Measurements from ENCODE around the gene SMIM1. TPM values are rescaled to one million over a fixed set of nuclear protein-coding genes. Genes with fewer than 3 reads are reported as not detected.

SMIM1 gene
- total RNA-seq, 2 experiments from 2014 or later = 1.5 to 2.2 TPM

DNA sequence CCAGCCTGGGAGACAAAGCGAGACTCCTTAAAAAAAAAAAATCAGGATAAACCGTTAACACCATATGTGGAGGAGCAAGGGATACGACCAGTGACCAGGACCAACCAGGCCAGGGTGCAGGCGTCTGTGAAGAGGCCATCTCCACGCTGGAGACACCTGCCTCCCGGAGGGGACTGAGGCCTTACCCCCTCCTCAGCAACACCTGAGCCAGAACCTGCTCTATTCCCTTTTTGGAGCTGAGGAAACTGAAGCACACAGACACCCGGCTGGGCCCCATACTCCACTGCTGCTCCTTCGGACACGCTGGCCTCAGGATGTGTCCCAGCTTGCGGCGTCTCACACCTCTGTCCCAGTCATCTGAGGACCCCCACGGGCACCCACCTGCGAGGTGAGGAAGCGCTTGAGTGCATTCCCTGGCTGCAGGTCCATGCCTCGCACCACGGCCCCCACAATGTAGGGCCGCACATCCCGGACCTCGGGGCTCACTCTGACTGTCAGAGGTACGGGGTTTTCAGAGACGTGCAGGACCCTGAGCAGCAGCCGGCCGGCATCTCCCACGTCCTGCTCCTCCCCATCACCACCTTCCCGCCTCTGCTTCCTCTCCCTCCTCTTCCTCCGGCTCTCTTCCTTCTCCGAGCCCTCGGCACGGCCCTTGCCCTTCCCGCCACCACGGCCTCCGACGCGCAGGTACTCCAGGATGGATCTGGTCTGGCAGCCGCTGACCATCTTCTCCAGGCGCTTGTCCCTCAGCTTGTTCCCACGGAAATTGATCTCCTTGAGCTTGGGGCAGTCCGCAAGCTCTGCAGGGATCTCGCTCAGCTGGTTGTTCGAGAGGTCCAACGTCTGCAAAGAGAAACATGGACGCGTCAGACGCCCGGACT, 14.2 kb downstream of the SMIM1 start:
- no peak overlapping the region for H3K27ac Mint-ChIP-seq

GRCh38 chr1:3787349-3787715, 14.8 kb downstream of the SMIM1 start:
- Mint-ChIP-seq H3K9me3 (no peaks in the 10 kb centered on the region), H3K36me3 (ENCODE audit: low read depth) (peaks cover 22% of the 10 kb centered on the region), H3K4me1 (ENCODE audit: low read depth) (peaks cover 17% of the 10 kb centered on the region), H3K27me3 (no peaks in the 10 kb centered on the region), H3K4me3 (no peak overlapping the region), H3K27ac (peak overlapping the region; percentile 68)
- DNase-seq (peak; percentile 64), ATAC-seq (peak; percentile 89)
- intact Hi-C loops (cut with micrococcal nuclease) = no loop called here
- CTCF ChIA-PET = interaction anchor here (0.9 to 1.2 kb wide), 3 partner anchors 14 to 63 kb away, joined by 3 to 4 read pairs (median 3); no protein-coding TSS in a partner anchor
- POLR2A ChIA-PET = interaction anchor here (1.1 to 2.8 kb wide), 2 partner anchors 9 to 10 kb away, joined by 3 to 19 read pairs; partner anchors contain the start of gene LRRC47
- no peak for TF ChIP-seq CTCF (IDR thresholded peaks at IDR 0.05)

More for the DNA sequence above, 14.2 kb downstream of the SMIM1 start:
- intact Hi-C loops (cut with micrococcal nuclease) = no loop called here
- no peak for DNase-seq
- Mint-ChIP-seq H3K27me3 (no peaks in the 10 kb centered on the region), H3K36me3 (ENCODE audit: low read depth) (peaks cover 28% of the 10 kb centered on the region), H3K4me3 (no peak overlapping the region), H3K4me1 (ENCODE audit: low read depth) (peaks cover 14% of the 10 kb centered on the region), H3K9me3 (no peaks in the 10 kb centered on the region)
- no peak for TF ChIP-seq CTCF (IDR thresholded peaks at IDR 0.05)
- ATAC-seq = no peak
- ChIA-PET POLR2A (interaction anchor here (1.1 to 2.8 kb wide), 2 partner anchors 9 to 10 kb away, joined by 3 to 19 read pairs; partner anchors contain the start of gene LRRC47), CTCF (interaction anchor here (0.9 to 1.2 kb wide), 3 partner anchors 15 to 62 kb away, joined by 3 to 4 read pairs (median 3); no protein-coding TSS in a partner anchor)

DNA sequence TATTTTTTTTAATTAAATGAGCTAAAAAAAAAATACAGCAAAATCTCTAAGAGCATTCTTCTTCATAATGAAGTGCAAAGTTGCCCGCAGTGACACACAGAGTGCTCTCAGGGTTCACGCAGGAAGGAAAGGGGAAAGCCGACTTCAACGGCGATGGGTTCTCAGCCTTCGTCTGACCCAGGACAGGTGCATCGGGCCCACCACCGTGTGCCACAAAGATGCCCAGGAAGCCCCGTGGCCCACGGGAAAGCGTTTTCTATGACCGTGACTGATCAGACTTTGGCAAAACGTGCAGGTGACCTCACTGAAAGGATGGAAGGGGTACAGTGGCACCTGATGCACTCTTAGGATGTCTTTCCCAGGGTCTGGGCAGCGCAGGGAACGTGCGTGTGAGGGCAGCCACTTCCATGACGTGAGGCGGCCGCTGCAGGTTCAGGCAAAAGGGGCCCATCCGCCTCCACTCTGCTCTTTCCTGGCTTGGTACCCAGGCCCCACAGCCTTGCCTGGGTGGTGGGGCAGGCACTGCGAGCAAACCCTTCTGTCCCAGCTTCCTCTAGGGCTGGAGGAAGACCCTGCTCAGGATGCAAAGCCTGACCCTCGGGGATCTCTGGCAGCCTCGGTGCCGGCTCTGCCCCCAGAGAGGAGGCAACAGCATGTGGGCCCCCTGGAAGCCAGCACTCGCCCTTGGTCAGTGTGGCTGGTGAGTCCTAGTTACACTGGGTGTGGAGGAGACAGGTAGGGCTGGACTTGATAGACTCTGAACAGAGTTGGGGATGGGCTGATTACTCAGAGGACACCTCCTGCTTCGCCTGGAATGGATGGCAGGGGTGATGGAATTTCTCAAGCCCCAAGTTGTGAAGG, 15.4 kb downstream of the SMIM1 start:
- intact Hi-C loops (cut with micrococcal nuclease) = no loop called here
- ATAC-seq (peak; percentile 5), DNase-seq (no peak)
- Mint-ChIP-seq H3K27me3 (no peaks in the 10 kb centered on the region), H3K9me3 (no peaks in the 10 kb centered on the region), H3K4me3 (no peak overlapping the region), H3K4me1 (ENCODE audit: low read depth) (peaks cover 21% of the 10 kb centered on the region), H3K27ac (peak overlapping the region; percentile 68), H3K36me3 (ENCODE audit: low read depth) (peaks cover 22% of the 10 kb centered on the region)
- ChIA-PET CTCF (interaction anchor here (0.9 to 1.2 kb wide), 2 partner anchors 14 to 63 kb away, joined by 3 to 4 read pairs; no protein-coding TSS in a partner anchor), POLR2A (interaction anchor here (1.1 to 2.8 kb wide), 2 partner anchors 9 to 10 kb away, joined by 3 to 19 read pairs; partner anchors contain the start of gene LRRC47)
- TF ChIP-seq CTCF (IDR thresholded peaks at IDR 0.05) = no peak

GRCh38 chr1:3788756-3789420, 16.3 kb downstream of the SMIM1 start:
- TF ChIP-seq CTCF (IDR thresholded peaks at IDR 0.05) = no peak
- no peak for ATAC-seq
- ChIA-PET CTCF (no interaction called here), POLR2A (no interaction called here)
- Mint-ChIP-seq H3K27me3 (no peaks in the 10 kb centered on the region), H3K36me3 (ENCODE audit: low read depth) (peaks cover 25% of the 10 kb centered on the region), H3K4me1 (ENCODE audit: low read depth) (peaks cover 29% of the 10 kb centered on the region), H3K4me3 (no peak overlapping the region), H3K27ac (no peak overlapping the region), H3K9me3 (no peaks in the 10 kb centered on the region)
- no peak for DNase-seq
- intact Hi-C loops (cut with micrococcal nuclease) = no loop called here

Measured in activated CD8-positive, alpha-beta T cell treated with anti-CD3 and anti-CD28 coated beads for 36 hours (primary cell).